Smooth muscle cell of the brain vasculature (primary cell): ENCODE results near the gene ANKIB1.
"Not testable (repeated sequence)": the region's sequence is repeated elsewhere in the genome, so short reads cannot be mapped to it uniquely, and the experiment has no call there.

ENCODE experiments used
- DNase-seq: peaks from one replicate; pipeline ENCODE4 v3.0.0-alpha.2; 2012; ENCODE audit warnings: low read depth, low spot score

The ANKIB1 gene

DNA sequence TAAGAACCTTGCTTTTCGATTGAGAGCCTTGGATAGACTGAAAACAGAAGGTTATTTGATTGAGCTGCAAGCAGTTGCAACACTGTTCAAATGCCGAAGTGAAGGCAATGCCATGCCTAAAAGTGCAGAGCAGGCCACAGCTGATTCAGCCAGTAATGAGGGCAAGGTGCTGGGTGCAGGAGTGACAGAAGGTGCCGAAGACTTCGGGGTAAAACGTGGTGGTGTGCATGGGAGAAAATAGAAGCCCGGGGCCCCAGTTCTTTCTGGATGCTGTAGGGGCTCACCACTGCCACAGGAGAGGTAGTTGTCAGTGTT is 157.9 kb downstream of the ANKIB1 start:
- no peak for DNase-seq

GRCh38 chr7:92404170-92404614 is 158.4 kb downstream of the ANKIB1 start:
- no peak for DNase-seq

GRCh38 chr7:92409357-92409756 is 163.6 kb downstream of the ANKIB1 start:
- DNase-seq: no peak

DNA sequence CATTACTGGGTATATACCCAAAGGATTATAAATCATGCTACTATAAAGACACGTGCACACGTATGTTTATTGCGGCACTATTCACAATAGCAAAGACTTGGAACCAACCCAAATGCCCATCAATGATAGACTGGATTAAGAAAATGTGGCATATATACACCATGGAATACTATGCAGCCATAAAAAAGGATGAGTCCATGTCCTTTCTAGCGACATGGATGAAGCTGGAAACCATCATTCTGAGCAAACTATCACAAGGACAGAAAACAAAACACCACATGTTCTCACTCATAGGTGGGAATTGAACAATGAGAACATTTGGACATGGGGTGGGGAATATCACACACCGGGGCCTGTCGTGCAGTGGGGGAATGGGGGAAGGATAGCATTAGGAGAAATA is 164.4 kb downstream of the ANKIB1 start:
- DNase-seq: not testable (repeated sequence)

GRCh38 chr7:92412745-92413144 is 167.0 kb downstream of the ANKIB1 start:
- DNase-seq: no peak

- DNase-seq: no peak
Observed at GRCh38 chr7:92413550-92413949, 167.8 kb downstream of the ANKIB1 start.

DNA sequence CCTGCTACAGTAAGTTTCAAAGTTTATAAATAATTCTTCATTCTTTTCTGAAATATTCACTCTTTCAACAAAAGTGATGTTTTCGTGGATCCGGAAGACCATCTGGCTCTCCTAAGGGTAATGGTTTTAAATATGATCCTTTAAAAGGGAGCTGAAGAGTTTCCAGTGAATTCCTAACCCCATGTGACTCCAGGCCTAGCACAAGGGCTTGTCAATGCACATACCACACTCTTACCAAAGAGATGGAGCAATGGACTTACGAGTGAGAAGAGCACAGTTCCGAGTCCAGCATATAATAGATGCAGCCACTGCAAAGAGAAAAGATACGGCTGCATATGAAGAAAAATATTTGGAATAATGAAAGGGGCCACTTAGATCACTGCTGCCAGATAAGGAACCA is 169.5 kb downstream of the ANKIB1 start:
- no peak for DNase-seq

DNA sequence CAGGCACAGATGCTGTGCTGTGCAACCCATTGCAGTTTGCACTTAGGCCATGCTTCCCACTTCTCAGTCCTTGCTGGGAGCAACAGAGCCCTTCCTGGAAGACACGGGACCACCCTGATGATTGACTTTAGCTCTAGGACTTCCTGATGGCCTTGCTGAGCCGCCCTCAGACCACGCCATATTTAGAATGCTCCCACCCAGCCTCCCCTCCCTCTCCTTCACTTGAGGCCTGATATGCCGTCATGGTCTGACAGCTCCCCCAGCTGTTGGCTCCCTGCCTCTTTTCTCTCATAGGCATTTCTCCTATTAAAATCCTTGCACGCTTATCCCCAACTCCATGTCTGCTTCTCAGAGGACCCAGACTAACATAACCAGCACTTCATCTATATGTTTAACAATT is 172.1 kb downstream of the ANKIB1 start:
- no peak for DNase-seq

- no peak for DNase-seq
Observed at GRCh38 chr7:92421676-92422435, 176.1 kb downstream of the ANKIB1 start.

GRCh38 chr7:92422926-92423325 is 177.2 kb downstream of the ANKIB1 start:
- DNase-seq: no peak

- DNase-seq: no peak
Observed at GRCh38 chr7:92423710-92424131, 177.9 kb downstream of the ANKIB1 start.

- DNase-seq: no peak
Observed at GRCh38 chr7:92425311-92425947, 179.7 kb downstream of the ANKIB1 start.

GRCh38 chr7:92427193-92427592 is 181.4 kb downstream of the ANKIB1 start:
- DNase-seq: no peak

GRCh38 chr7:92432299-92432946 is 186.6 kb downstream of the ANKIB1 start:
- no peak for DNase-seq

- no peak for DNase-seq
Observed at GRCh38 chr7:92433019-92433418, 187.2 kb downstream of the ANKIB1 start.

DNA sequence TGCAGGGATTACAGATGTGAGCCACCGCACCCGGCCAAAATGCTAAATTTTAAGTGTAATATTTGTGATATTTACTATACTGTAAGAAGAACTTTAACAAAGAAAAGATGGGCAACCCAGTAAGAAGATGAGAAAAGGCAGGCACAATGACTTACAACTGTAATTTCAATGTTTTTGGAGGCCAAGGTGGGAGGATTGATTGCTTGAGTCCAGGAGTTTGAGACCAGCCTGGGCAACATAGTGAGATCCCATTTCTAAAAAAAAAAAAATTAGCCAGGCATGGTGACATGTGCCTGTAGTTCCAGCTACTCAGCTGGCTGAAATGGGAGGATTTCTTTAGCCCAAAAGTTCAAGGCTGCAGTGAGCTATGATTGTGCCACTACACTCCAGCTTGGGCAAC is 189.8 kb downstream of the ANKIB1 start:
- no peak for DNase-seq

- DNase-seq: no peak
Observed at GRCh38 chr7:92436612-92437445, 191.1 kb downstream of the ANKIB1 start.

DNA sequence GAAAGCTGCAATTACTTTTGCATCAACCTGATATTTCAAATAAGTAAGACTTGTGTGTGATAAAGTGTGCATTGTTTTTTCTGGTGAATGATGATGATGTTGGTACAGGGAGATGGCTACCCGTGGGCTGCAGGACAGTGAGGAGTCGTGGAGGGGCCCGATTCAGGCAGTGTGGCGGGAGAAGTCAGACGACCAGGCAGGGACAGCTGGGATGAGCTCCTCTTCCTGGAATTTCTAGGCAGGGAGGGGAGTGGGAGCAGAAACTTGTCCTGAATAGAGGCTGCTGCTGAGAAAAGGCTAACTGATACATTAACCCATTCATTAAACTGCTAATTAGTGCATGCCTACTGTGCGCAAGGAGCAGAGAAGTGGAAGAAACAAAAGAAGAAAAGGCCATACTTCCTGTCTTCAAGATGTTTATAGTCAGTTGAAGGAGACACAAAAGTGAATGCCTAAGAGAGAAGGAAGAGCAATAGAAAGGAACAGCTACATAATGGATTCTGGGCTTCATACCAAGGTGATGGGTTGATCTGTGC is 192.2 kb downstream of the ANKIB1 start:
- no peak for DNase-seq

DNA sequence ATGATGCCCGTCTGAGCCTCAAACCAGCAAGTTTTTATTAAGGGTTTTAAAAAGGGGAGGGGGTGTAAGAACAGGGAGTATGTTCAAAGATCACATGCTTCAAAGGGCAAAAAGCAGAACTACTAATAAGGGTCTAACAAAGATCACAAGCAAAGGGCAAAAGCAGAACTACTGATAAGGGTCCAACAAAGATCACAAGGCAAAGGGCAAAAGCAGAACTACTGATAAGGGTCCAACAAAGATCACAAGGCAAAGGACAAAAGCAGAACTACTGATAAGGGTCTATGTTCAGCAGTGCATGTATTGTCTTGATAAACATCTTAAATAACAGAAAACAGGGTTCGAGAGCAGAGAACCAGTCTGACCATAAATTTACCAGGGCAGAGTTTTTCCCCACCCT is 196.9 kb downstream of the ANKIB1 start:
- DNase-seq: not testable (repeated sequence)

DNA sequence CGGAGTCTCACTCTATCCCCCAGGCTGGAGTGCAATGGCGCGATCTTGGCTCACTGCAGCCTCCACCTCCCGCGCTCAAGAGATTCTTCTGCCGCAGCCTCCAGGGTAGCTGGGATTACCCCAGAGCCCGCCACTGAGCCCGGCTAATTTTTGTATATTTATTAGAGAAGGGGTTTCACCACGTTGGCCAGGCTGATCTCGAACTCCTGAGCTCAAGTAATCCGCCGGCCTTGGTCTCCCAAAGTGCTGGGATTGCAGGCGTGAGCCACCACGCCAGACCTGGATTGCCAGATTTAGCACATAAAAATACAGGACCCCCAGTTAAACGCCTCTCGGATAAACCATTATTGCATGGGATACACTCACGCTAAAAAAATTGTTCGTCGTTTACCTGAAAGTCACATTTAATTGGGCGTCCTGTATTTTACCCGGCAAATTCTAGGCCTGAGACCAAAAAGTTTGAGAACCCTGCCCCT is 201.1 kb downstream of the ANKIB1 start:
- DNase-seq: no peak

GRCh38 chr7:92447345-92448204 is 201.8 kb downstream of the ANKIB1 start, which contains the start of gene GATAD1:
TSS of gene GATAD1 (plus strand) at chr7:92447482. CDS start at chr7:92447730, 248 bp downstream.
- DNase-seq: peak; percentile 69
